Putamen (tissue), 1 donor: ENCODE measurements around the gene PRPF4.
"Not testable (repeated sequence)": the region's sequence is repeated elsewhere in the genome, so short reads cannot be mapped to it uniquely, and the experiment has no call there.

Experiments
- DNase-seq: peaks from one replicate; pipeline ENCODE4 v3.0.0-alpha.2; 2016; ENCODE audit warnings: low spot score

The PRPF4 gene

GRCh38 chr9:113267911-113268566 is 7.4 kb upstream of the PRPF4 start:
- DNase-seq = no peak

- DNase-seq = no peak
Measured at GRCh38 chr9:113269355-113269754, 6.1 kb upstream of the PRPF4 start.

- no peak for DNase-seq
Measured at GRCh38 chr9:113269871-113270270, 5.6 kb upstream of the PRPF4 start.

GRCh38 chr9:113274474-113275156 is 843 bp upstream of the PRPF4 start:
- peak; percentile 53 for DNase-seq

GRCh38 chr9:113278840-113279239 is 3.4 kb downstream of the PRPF4 start:
- DNase-seq = no peak

GRCh38 chr9:113281356-113281755 is 5.9 kb downstream of the PRPF4 start:
- no peak for DNase-seq

- DNase-seq = no peak
Measured at GRCh38 chr9:113289091-113289490, 13.6 kb downstream of the PRPF4 start.

- no peak for DNase-seq
Measured at GRCh38 chr9:113290052-113290607, 14.7 kb downstream of the PRPF4 start.

- DNase-seq = no peak
Measured at GRCh38 chr9:113293285-113293878, 17.9 kb downstream of the PRPF4 start.

- DNase-seq = not testable (repeated sequence)
Measured at GRCh38 chr9:113296247-113296646, 20.8 kb downstream of the PRPF4 start.

- DNase-seq = no peak
Measured at GRCh38 chr9:113296796-113297558, 21.5 kb downstream of the PRPF4 start.

- DNase-seq = no peak
Measured at GRCh38 chr9:113298311-113298710, 22.9 kb downstream of the PRPF4 start.

GRCh38 chr9:113298924-113299770 is 23.7 kb downstream of the PRPF4 start:
- no peak for DNase-seq

GRCh38 chr9:113299800-113300292 is 24.4 kb downstream of the PRPF4 start:
- no peak for DNase-seq

GRCh38 chr9:113301548-113301947 is 26.1 kb downstream of the PRPF4 start:
- DNase-seq = no peak

- no peak for DNase-seq
Measured at GRCh38 chr9:113302792-113303418, 27.4 kb downstream of the PRPF4 start, which contains the start of gene RNF183. Gene RNF183, minus strand, starts transcription at chr9:113303376. Its CDS starts 5,192 bp downstream, at chr9:113298184.

- DNase-seq = no peak
Measured at GRCh38 chr9:113306566-113306965, 31.1 kb downstream of the PRPF4 start.

- no peak for DNase-seq
Measured at GRCh38 chr9:113307396-113307975, 32.0 kb downstream of the PRPF4 start.

- peak; percentile 42 for DNase-seq
Measured at GRCh38 chr9:113309204-113309813, 33.9 kb downstream of the PRPF4 start.

GRCh38 chr9:113310538-113310937 is 35.1 kb downstream of the PRPF4 start:
- DNase-seq = no peak
